H1 (cell line): Measurements from ENCODE around the gene TFAP2D. TPM values are rescaled to one million over a fixed set of nuclear protein-coding genes. Genes with fewer than 3 reads are reported as not detected.

Source experiments
- CBX8 ChIP-seq: fragments of 300-800, 300-1000 bp; sonication (generic); IDR thresholded peaks from 2 replicates; pipeline ENCODE4 v1.7.1; 2016; ENCODE audit warnings: low read depth, low read length, borderline replicate concordance
- HDAC2 ChIP-seq, 2 experiments: fragments of 300-600 bp in 1 of 2; sonication (generic) in 1 of 2; IDR thresholded peaks; 2 replicates each; pipeline ENCODE4 v1.6.1; 2011 to 2012; ENCODE audit warnings: low read depth in 2 of 2, low read length in 2 of 2, mild to moderate bottlenecking in 2 of 2, moderate library complexity in 2 of 2, borderline replicate concordance in 1 of 2, inconsistent platforms in 1 of 2
- KDM4A ChIP-seq: IDR thresholded peaks from one replicate; pipeline ENCODE4 v1.7.1; 2012; ENCODE audit warnings: low read depth, mild to moderate bottlenecking, moderate library complexity, low read length, inconsistent platforms; ENCODE audit not compliant: severe bottlenecking
- SRF ChIP-seq: IDR thresholded peaks from 2 replicates; pipeline ENCODE4 v1.6.1; 2011; ENCODE audit warnings: mild to moderate bottlenecking, low read depth, low read length, moderate library complexity
- TBP ChIP-seq: IDR thresholded peaks from 2 replicates; pipeline ENCODE4 v1.6.1; 2011; ENCODE audit warnings: low read depth, low read length, improper control_type of control experiment
- polyA plus RNA-seq, 7 experiments: library from polyadenylated mRNA; depleted of rRNA in 3 of 7; stranded (reverse) in 5 of 7; unstranded in 2 of 7; fragments of >200 nt in 5 of 7; fragments of 200-250 nt in 2 of 7; gene quantifications; 1 replicate in 5 of 7; 2 replicates in 1 of 7; 4 replicates in 1 of 7; pipeline versions ENCODE4 v1.2.1 to v1.2.3, GENCODE V29; 2011 to 2013; ENCODE audit warnings: missing spikeins in 2 of 7, mixed read lengths in 2 of 7
- total RNA-seq: library from RNA; stranded (reverse); fragmentation: NEBNext Ultra II Directional; extraction: Animal tissue kit (Norgen Biotek cat#: 25700); gene quantifications from 2 replicates; pipeline ENCODE4 v1.2.1, GENCODE V29; 2021
- TF ChIP-seq, protein P1 (sequence below): IDR thresholded peaks from 2 replicates; pipeline ENCODE4 v1.6.1; 2012; ENCODE audit warnings: inconsistent platforms
- TF ChIP-seq, protein P2 (sequence below): fragments of 300-600 bp; sonication (generic); IDR thresholded peaks from 2 replicates; pipeline ENCODE4 v1.7.1; 2012; ENCODE audit warnings: low read length, moderate library complexity, mild to moderate bottlenecking, inconsistent platforms; ENCODE audit not compliant: insufficient replicate concordance

TFAP2D gene
- total and polyA plus RNA-seq, 2 of the 8 experiments (the other 6 are each of a cell fraction or from before 2014, with no cell fraction given): not detected

DNA sequence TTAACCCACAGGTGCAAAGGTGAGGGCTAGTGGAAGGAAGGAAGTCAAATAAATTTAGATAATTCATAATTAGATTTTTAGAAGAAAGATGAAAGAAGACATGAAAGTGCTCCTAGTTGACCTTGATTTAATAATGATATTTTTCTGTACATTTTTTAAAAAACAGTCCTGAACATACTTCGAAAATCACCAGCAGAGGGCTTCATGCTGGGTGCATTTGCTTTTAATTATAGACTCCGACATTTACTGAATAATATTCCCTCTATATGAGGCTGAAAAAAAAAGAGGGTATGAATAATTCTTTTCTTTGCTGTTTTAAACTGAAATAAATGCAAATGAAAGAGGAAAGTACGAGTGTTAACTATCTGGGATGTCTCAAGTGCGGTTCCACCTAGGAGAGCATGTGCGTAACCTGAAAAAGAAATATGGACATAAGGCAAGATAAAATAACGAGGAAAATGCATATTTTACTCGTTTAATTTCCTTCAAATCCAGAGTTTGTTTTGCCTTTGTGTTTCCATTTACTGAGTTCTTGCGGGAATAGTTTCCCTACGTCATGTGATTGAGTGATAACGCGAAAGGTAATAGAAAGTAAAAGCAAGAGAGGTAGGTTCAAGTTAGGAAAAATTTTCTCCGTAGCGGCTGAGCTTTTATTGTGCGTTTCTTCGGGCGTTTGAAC lies 102.2 kb downstream of the TFAP2D start (continued):
- TF ChIP-seq, protein P1, sequence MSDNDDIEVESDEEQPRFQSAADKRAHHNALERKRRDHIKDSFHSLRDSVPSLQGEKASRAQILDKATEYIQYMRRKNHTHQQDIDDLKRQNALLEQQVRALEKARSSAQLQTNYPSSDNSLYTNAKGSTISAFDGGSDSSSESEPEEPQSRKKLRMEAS: no peak
- TF ChIP-seq SRF (no peak), HDAC2 (IDR thresholded peaks at IDR 0.05; ENCODE audit: borderline replicate concordance in 1 of 2, low read depth in 2 of 2, low read length in 2 of 2) (no peak), CBX8 (no peak), TBP (no peak), KDM4A (no peak)
- TF ChIP-seq, protein P2, sequence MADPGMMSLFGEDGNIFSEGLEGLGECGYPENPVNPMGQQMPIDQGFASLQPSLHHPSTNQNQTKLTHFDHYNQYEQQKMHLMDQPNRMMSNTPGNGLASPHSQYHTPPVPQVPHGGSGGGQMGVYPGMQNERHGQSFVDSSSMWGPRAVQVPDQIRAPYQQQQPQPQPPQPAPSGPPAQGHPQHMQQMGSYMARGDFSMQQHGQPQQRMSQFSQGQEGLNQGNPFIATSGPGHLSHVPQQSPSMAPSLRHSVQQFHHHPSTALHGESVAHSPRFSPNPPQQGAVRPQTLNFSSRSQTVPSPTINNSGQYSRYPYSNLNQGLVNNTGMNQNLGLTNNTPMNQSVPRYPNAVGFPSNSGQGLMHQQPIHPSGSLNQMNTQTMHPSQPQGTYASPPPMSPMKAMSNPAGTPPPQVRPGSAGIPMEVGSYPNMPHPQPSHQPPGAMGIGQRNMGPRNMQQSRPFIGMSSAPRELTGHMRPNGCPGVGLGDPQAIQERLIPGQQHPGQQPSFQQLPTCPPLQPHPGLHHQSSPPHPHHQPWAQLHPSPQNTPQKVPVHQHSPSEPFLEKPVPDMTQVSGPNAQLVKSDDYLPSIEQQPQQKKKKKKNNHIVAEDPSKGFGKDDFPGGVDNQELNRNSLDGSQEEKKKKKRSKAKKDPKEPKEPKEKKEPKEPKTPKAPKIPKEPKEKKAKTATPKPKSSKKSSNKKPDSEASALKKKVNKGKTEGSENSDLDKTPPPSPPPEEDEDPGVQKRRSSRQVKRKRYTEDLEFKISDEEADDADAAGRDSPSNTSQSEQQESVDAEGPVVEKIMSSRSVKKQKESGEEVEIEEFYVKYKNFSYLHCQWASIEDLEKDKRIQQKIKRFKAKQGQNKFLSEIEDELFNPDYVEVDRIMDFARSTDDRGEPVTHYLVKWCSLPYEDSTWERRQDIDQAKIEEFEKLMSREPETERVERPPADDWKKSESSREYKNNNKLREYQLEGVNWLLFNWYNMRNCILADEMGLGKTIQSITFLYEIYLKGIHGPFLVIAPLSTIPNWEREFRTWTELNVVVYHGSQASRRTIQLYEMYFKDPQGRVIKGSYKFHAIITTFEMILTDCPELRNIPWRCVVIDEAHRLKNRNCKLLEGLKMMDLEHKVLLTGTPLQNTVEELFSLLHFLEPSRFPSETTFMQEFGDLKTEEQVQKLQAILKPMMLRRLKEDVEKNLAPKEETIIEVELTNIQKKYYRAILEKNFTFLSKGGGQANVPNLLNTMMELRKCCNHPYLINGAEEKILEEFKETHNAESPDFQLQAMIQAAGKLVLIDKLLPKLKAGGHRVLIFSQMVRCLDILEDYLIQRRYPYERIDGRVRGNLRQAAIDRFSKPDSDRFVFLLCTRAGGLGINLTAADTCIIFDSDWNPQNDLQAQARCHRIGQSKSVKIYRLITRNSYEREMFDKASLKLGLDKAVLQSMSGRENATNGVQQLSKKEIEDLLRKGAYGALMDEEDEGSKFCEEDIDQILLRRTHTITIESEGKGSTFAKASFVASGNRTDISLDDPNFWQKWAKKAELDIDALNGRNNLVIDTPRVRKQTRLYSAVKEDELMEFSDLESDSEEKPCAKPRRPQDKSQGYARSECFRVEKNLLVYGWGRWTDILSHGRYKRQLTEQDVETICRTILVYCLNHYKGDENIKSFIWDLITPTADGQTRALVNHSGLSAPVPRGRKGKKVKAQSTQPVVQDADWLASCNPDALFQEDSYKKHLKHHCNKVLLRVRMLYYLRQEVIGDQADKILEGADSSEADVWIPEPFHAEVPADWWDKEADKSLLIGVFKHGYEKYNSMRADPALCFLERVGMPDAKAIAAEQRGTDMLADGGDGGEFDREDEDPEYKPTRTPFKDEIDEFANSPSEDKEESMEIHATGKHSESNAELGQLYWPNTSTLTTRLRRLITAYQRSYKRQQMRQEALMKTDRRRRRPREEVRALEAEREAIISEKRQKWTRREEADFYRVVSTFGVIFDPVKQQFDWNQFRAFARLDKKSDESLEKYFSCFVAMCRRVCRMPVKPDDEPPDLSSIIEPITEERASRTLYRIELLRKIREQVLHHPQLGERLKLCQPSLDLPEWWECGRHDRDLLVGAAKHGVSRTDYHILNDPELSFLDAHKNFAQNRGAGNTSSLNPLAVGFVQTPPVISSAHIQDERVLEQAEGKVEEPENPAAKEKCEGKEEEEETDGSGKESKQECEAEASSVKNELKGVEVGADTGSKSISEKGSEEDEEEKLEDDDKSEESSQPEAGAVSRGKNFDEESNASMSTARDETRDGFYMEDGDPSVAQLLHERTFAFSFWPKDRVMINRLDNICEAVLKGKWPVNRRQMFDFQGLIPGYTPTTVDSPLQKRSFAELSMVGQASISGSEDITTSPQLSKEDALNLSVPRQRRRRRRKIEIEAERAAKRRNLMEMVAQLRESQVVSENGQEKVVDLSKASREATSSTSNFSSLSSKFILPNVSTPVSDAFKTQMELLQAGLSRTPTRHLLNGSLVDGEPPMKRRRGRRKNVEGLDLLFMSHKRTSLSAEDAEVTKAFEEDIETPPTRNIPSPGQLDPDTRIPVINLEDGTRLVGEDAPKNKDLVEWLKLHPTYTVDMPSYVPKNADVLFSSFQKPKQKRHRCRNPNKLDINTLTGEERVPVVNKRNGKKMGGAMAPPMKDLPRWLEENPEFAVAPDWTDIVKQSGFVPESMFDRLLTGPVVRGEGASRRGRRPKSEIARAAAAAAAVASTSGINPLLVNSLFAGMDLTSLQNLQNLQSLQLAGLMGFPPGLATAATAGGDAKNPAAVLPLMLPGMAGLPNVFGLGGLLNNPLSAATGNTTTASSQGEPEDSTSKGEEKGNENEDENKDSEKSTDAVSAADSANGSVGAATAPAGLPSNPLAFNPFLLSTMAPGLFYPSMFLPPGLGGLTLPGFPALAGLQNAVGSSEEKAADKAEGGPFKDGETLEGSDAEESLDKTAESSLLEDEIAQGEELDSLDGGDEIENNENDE: no peak
- TF ChIP-seq, all 59 proteins: peak for 0
